ENCODE measurements around the gene GATD1.

DNA sequence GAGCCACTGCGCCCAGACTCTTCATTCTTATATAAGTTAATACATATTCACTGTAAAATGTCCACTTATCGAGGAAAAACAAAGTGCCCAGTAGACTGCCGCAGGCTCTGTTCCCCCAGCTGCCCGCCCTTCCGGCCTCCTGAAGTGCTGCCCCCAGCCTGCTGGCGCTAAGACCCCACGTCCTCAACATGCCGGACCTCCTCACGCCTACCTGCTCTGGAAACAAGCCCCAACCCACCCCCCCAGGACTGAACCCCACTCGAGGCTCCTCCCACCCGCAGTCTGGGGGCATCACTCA, 1.1 kb downstream of the GATD1 start:
- no peak for TF ChIP-seq POLR2A (IDR thresholded peaks at IDR 0.05)
- TF ChIP-seq, protein P1, sequence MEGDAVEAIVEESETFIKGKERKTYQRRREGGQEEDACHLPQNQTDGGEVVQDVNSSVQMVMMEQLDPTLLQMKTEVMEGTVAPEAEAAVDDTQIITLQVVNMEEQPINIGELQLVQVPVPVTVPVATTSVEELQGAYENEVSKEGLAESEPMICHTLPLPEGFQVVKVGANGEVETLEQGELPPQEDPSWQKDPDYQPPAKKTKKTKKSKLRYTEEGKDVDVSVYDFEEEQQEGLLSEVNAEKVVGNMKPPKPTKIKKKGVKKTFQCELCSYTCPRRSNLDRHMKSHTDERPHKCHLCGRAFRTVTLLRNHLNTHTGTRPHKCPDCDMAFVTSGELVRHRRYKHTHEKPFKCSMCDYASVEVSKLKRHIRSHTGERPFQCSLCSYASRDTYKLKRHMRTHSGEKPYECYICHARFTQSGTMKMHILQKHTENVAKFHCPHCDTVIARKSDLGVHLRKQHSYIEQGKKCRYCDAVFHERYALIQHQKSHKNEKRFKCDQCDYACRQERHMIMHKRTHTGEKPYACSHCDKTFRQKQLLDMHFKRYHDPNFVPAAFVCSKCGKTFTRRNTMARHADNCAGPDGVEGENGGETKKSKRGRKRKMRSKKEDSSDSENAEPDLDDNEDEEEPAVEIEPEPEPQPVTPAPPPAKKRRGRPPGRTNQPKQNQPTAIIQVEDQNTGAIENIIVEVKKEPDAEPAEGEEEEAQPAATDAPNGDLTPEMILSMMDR (IDR thresholded peaks at IDR 0.05), result no peak

All from testis (tissue), 2 donors.